Bronchial epithelial cell (primary cell): ENCODE results near the gene ANTXR1. TPM values are rescaled to one million over a fixed set of nuclear protein-coding genes. Genes with fewer than 3 reads are reported as not detected.

Source experiments
- DNase-seq: peaks from one replicate; pipeline ENCODE4 v3.0.0-alpha.2; 2010; ENCODE audit warnings: low read depth
- FAIRE-seq: peaks from 2 replicates; lab custom pipeline; 2011; peaks lifted over from hg19 to GRCh38; lab: Jason Lieb, UNC
- H3K27me3 ChIP-seq: 2 replicates; pipeline ENCODE4 v1.5.1; 2011; ENCODE audit warnings: low read length; ENCODE audit not compliant: control insufficient read depth, insufficient read depth
- H3K36me3 ChIP-seq: 2 replicates; pipeline ENCODE4 v1.5.1; 2011; ENCODE audit warnings: low read length; ENCODE audit not compliant: control insufficient read depth, insufficient read depth
- H3K4me3 ChIP-seq: 2 replicates; pipeline ENCODE4 v1.5.1; 2011; ENCODE audit warnings: mild to moderate bottlenecking, low read depth, low read length, control low read depth
- total RNA-seq: library from RNA; depleted of rRNA; stranded (reverse); fragments of >200 nt; gene quantifications from 2 replicates; pipeline ENCODE4 v1.2.1, GENCODE V29; 2014
- TF ChIP-seq, protein P1 (sequence below): IDR thresholded peaks from 2 replicates; pipeline ENCODE4 v1.5.1; 2011; ENCODE audit warnings: mild to moderate bottlenecking, moderate library complexity, low read length, control low read depth, inconsistent platforms; ENCODE audit not compliant: insufficient read depth, severe bottlenecking

The ANTXR1 gene
- total RNA-seq, 1 donor from 2014 or later = 3.7 TPM

DNA sequence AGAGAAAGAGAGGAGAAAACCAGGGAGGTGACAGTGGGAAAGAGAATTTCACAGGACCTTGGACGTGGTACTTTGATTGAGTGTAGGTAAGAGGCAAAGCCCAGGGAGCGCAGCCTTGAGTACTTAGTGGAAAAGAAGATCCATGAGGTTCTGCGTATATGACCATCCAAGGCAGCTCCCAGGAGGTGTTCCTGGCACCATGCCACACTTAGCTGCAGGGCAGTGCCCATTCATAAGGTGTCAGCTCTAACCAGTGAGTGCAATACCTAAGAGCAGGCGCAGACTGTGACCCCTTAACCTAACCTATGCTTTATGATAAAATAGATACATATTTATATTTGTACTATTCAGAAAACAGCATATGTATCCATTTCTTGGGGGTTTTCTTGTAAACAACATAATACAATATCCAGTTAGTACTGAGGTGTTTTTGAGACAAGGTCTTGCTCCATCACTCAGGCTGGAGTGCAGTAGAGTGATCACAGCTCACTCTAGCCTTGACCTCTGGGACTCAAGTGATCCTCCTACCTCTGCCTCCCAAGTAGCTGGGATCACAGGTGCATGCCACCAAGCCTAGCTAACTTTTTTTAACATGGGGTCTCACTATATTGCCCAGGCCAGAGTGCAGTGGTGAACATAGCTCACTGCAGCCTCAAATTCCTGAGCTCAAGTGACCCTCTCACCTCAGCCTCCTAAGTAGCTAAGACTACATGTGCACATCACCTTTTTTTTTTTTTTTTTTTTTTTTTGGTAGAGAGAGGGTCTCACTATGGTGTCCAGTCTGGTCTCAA is 199.5 kb downstream of the ANTXR1 start:
- TF ChIP-seq, protein P1, sequence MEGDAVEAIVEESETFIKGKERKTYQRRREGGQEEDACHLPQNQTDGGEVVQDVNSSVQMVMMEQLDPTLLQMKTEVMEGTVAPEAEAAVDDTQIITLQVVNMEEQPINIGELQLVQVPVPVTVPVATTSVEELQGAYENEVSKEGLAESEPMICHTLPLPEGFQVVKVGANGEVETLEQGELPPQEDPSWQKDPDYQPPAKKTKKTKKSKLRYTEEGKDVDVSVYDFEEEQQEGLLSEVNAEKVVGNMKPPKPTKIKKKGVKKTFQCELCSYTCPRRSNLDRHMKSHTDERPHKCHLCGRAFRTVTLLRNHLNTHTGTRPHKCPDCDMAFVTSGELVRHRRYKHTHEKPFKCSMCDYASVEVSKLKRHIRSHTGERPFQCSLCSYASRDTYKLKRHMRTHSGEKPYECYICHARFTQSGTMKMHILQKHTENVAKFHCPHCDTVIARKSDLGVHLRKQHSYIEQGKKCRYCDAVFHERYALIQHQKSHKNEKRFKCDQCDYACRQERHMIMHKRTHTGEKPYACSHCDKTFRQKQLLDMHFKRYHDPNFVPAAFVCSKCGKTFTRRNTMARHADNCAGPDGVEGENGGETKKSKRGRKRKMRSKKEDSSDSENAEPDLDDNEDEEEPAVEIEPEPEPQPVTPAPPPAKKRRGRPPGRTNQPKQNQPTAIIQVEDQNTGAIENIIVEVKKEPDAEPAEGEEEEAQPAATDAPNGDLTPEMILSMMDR = no peak
- Histone ChIP-seq H3K36me3 (no peaks in the 10 kb centered on the region), H3K4me3 (no peak overlapping the region), H3K27me3 (no peaks in the 10 kb centered on the region)
- FAIRE-seq (no peak), DNase-seq (no peak)

DNA sequence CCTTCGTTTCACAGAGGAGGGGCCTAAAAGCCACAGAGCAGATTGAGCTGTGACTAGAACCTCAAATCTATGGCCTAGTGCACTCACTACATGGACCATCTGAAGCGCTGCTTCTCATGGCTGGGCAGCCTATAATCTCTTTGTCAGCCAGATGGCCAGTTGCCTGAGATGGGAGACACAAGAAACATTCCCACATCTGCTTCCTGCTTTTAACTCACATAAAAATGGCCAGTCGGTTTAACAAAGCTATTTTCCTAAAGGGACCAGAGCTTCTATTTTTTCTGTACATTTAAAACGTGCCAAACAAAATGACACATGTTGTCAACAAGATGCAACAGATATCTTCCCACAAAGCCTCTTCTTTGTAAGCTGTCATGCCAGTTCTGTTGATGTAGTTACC is 200.2 kb downstream of the ANTXR1 start:
- Histone ChIP-seq H3K4me3 (no peak overlapping the region), H3K27me3 (no peaks in the 10 kb centered on the region), H3K36me3 (no peaks in the 10 kb centered on the region)
- TF ChIP-seq, protein P1 = no peak
- DNase-seq (no peak), FAIRE-seq (no peak)

DNA sequence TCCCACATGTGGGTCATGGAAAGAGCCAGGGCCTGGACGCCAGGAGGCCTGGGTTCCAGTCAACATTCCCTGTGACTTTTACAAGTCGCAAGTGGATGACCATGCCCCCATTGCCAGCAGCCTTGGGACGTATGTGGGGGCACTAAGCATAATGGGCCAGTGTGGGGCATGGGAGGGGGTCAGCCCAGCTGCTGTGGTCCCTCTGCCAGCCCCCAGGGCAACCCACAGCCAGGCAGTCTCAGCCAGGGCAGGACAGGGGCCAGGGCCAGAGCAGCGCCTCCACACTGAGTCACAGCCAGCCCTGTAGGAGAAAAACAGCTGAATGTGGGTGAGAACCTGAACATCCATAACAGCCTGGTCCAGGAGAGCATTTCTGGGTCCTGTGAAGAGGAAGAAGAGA is 200.8 kb downstream of the ANTXR1 start:
- Histone ChIP-seq H3K36me3 (no peaks in the 10 kb centered on the region), H3K4me3 (no peak overlapping the region), H3K27me3 (no peaks in the 10 kb centered on the region)
- no peak for DNase-seq
- FAIRE-seq = no peak
- TF ChIP-seq, protein P1 = no peak

DNA sequence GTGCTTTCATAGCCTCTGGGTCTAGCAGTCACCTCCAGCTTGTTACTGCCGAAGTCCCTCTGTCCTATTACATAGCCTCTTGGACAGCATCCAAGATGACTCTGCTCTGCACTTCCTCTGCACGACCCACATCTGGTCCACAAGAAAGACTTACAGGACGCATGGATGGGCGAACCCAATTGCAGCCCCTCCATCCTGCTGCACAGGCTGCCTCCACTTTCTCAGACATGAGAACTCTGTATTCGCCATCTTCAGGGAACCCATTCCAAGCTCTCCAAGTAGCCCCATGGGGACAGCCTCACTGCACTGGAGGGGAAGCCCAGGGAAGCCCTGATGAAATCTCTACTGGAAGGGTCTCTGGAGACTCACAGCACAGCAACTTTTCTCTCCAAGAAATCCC is 201.9 kb downstream of the ANTXR1 start:
- Histone ChIP-seq H3K4me3 (no peak overlapping the region), H3K36me3 (no peaks in the 10 kb centered on the region), H3K27me3 (no peaks in the 10 kb centered on the region)
- DNase-seq (peak; percentile 42), FAIRE-seq (no peak)
- TF ChIP-seq, protein P1 = no peak

DNA sequence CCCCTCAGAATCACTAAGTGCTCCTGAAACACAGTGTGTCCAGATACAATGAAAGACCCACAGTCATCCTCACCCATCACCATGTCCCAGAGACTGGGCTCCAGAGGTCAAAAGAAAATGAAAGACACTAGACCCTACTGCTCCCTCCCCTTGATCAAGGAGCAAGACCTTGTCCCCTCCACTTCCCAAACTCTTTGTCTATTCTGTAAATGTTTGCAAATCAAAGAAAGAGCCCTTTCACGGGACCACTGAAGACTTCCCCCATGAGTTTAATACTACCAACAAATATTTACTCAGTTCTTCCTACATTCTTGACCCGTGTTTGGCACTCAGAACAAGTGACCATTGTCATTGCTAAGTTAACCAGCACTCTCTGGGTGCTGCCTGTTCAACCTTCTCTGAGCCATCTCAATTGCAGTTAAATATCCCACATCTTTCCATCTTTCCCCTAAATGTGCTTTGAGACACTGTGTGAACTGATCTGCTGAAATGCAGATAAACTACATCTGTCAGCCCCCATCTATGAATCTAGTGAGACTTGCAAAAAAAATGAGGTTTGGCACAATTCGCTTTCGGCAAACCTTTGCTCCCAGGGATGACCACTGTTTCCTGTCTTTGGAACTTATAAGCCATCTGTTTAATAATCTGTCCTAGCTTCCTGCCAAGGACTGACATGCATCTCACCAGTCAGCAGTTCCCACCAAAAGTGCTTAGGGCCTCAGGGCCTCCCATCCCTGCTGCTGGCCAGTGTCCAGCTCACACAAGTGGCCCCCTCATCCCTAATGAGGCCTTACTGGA is 203.8 kb downstream of the ANTXR1 start:
- DNase-seq (no peak), FAIRE-seq (no peak)
- TF ChIP-seq, protein P1 = no peak
- Histone ChIP-seq H3K27me3 (no peaks in the 10 kb centered on the region), H3K4me3 (no peak overlapping the region), H3K36me3 (no peaks in the 10 kb centered on the region)
